ENCODE results near the gene BEX3.
A peak's percentile ranks its signal among the peaks of the same experiment; 100 is the strongest.
"Not testable (repeated sequence)": the region's sequence is repeated elsewhere in the genome, so short reads cannot be mapped to it uniquely, and the experiment has no call there.

BEX3 gene

GRCh38 chrX:103376118-103376978, at the start of gene BEX3:
BEX3 (plus strand) TSS chrX:103376538; CDS start chrX:103377522, 984 bp downstream.
- H3K27ac Mint-ChIP-seq, result peak within 1 kb of the TSS; percentile 30
- peak within 1 kb of the TSS; percentile 72 for H3K4me3 Mint-ChIP-seq
- no peaks in the 10 kb centered on the region for H3K9me3 Mint-ChIP-seq
- peak; percentile 31 for ATAC-seq
- H3K36me3 Mint-ChIP-seq, result no peaks in the 10 kb centered on the region
- peaks cover 8% of the 10 kb centered on the region for H3K27me3 Mint-ChIP-seq
- H3K4me1 Mint-ChIP-seq, result no peaks in the 10 kb centered on the region

DNA sequence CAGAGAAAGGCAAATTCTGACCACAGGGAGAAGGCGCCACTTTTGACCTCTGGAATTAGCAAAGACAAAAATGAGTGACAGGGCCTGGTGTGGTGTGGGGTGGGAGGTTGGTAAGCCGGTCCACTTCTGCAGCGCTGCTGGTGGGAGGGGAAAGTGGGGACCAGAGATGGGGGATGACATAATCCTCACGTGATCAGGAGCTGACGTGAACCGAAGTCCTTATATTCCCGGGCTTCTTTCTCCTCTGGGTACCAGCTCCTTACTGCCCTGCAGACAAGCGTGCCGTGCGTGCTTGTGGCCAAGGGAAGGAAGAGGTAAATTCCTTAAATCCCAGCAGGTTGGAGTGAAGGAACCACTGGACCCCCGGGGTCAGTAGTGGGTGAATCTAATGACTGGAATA, 46.3 kb upstream of the BEX3 start, which contains the start of gene TCEAL7:
TCEAL7 (plus strand) TSS at position 249 of the 400 bp plus-strand sequence. CDS start 1,165 bp downstream, outside the sequence.
- ATAC-seq, result no peak
- no peaks in the 10 kb centered on the region for H3K4me1 Mint-ChIP-seq
- no peak within 1 kb of the TSS for H3K4me3 Mint-ChIP-seq
- peaks cover 23% of the 10 kb centered on the region for H3K27me3 Mint-ChIP-seq
- H3K27ac Mint-ChIP-seq, result no peak within 1 kb of the TSS
- H3K36me3 Mint-ChIP-seq, result no peaks in the 10 kb centered on the region
- H3K9me3 Mint-ChIP-seq, result no peaks in the 10 kb centered on the region

- ATAC-seq, result no peak
- Mint-ChIP-seq H3K4me1 (no peaks in the 10 kb centered on the region), H3K9me3 (no peaks in the 10 kb centered on the region), H3K27ac (no peak overlapping the region), H3K4me3 (no peak overlapping the region), H3K27me3 (peaks cover 23% of the 10 kb centered on the region), H3K36me3 (no peaks in the 10 kb centered on the region)
Measured at GRCh38 chrX:103330681-103331288, 45.6 kb upstream of the BEX3 start.

DNA sequence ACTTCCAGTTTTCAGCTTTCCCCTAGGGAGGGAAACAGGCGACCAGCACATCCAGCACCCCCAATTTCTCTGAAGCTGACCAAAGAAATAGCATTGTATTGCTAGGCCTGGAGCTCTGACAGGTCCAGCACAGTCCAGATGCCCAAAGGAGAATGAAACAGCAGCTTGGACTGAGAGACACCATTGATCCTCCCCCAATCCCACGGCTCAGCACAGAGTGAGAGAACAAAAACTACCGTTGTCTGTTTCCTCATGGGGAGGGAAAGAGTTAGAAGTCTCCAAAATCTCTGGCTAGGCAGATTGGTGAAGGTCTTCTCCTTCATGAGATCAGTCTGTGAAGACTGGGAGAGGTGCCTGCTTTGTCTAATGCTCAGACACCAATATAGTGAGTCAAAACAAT, 37.7 kb upstream of the BEX3 start:
- Mint-ChIP-seq H3K36me3 (no peaks in the 10 kb centered on the region), H3K27me3 (no peaks in the 10 kb centered on the region), H3K4me3 (no peak overlapping the region), H3K27ac (no peak overlapping the region), H3K4me1 (no peaks in the 10 kb centered on the region), H3K9me3 (no peaks in the 10 kb centered on the region)
- no peak for ATAC-seq

DNA sequence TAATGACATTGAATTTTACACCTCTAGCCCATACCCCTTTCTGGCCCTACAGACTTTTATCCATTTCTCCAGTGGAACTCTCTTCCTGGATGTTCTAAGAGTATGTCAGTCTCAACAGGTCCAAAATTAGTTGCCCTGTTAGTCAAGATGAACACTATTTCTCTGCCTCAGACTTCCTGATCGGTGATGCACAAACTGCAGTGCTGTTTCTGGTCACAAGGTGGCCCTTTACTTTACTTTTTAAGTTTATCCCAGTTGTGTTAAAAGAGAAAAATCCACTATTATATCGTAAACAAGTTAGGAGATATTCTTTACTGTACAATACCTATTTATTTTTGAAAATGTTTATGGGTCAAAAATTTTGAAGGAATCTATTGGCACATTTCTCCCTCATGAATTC, 33.2 kb upstream of the BEX3 start:
- H3K27ac Mint-ChIP-seq, result no peak overlapping the region
- ATAC-seq, result no peak

GRCh38 chrX:103344606-103345005, 31.7 kb upstream of the BEX3 start:
- H3K27me3 Mint-ChIP-seq, result peaks cover 19% of the 10 kb centered on the region
- no peak overlapping the region for H3K4me3 Mint-ChIP-seq
- no peak for ATAC-seq
- no peaks in the 10 kb centered on the region for H3K4me1 Mint-ChIP-seq
- H3K36me3 Mint-ChIP-seq, result no peaks in the 10 kb centered on the region
- H3K27ac Mint-ChIP-seq, result no peak overlapping the region
- H3K9me3 Mint-ChIP-seq, result no peaks in the 10 kb centered on the region

More for the DNA sequence above, 33.2 kb upstream of the BEX3 start:
- Mint-ChIP-seq H3K9me3 (no peaks in the 10 kb centered on the region), H3K4me3 (no peak overlapping the region), H3K36me3 (no peaks in the 10 kb centered on the region), H3K4me1 (no peaks in the 10 kb centered on the region), H3K27me3 (peaks cover 7% of the 10 kb centered on the region)

DNA sequence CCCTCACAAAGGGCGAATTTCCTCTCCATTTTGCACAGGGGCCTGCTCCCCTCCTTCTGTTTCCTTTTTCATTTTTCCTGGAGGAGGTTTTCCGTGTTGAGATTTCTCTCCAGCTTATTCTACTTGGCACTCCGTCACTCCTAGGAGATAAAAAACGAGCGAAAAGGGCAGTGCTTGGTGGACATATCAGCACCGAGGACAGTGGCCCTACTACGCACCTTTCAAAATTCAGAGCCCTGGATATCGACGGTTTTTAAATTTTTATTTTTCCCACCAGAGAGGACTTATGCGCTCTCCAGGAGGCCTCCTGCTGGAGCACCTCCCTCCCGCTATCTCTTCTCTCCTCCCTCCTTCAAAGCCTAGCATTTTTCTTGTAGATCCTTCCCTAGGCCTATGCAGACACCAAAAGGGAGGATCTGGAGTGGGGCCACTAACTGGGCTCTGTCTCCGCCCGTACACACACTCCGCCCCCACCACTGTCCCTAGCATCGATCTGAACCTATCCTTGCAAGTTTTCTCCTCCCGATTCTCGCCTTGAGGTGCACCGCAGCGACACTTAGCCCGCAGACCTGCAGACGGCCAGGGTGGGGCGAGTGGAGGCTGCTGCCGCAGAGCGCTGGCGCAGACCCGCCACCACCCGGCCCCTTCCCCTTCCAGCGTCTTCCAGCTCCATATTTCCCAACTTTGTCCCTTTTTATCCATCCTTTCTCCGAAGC, 28.5 kb upstream of the BEX3 start:
- H3K4me1 Mint-ChIP-seq, result no peaks in the 10 kb centered on the region
- no peaks in the 10 kb centered on the region for H3K9me3 Mint-ChIP-seq
- H3K4me3 Mint-ChIP-seq, result no peak overlapping the region
- no peaks in the 10 kb centered on the region for H3K36me3 Mint-ChIP-seq
- H3K27me3 Mint-ChIP-seq, result peaks cover 19% of the 10 kb centered on the region
- ATAC-seq, result no peak
- H3K27ac Mint-ChIP-seq, result no peak overlapping the region

GRCh38 chrX:103356130-103356798, 20.1 kb upstream of the BEX3 start, which contains the start of gene TCEAL9:
TCEAL9 (plus strand) TSS chrX:103356506; CDS start chrX:103357685, 1,179 bp downstream.
- ATAC-seq, result no peak
- H3K36me3 Mint-ChIP-seq, result no peaks in the 10 kb centered on the region
- no peaks in the 10 kb centered on the region for H3K9me3 Mint-ChIP-seq
- H3K27me3 Mint-ChIP-seq, result peaks cover 11% of the 10 kb centered on the region
- H3K4me3 Mint-ChIP-seq, result peak within 1 kb of the TSS; percentile 80
- H3K27ac Mint-ChIP-seq, result no peak within 1 kb of the TSS
- H3K4me1 Mint-ChIP-seq, result peaks cover 18% of the 10 kb centered on the region

- no peak overlapping the region for H3K27ac Mint-ChIP-seq
- peak overlapping the region; percentile 80 for H3K4me3 Mint-ChIP-seq
- no peak for ATAC-seq
- H3K36me3 Mint-ChIP-seq, result no peaks in the 10 kb centered on the region
- H3K27me3 Mint-ChIP-seq, result peaks cover 11% of the 10 kb centered on the region
- H3K4me1 Mint-ChIP-seq, result peaks cover 18% of the 10 kb centered on the region
- H3K9me3 Mint-ChIP-seq, result no peaks in the 10 kb centered on the region
Measured at GRCh38 chrX:103356858-103357257, 19.5 kb upstream of the BEX3 start.

DNA sequence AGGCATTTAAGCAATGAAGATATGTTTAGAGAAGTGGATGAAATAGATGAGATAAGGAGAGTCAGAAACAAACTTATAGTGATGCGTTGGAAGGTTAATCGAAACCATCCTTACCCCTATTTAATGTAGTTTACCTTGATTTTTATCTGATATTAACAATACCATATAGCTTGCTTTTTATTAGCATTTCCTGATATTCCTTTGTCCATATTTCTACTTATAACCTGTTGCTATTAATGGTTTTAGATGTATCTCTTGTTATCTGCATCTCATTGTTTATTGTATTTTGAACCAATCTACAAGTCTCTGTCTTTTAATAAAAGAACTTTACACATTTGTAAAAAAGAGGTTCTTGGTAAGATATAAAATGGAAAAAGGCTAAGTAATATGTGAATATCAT, 18.5 kb upstream of the BEX3 start:
- Mint-ChIP-seq H3K27me3 (peaks cover 11% of the 10 kb centered on the region), H3K27ac (no peak overlapping the region), H3K36me3 (no peaks in the 10 kb centered on the region), H3K9me3 (no peaks in the 10 kb centered on the region), H3K4me3 (no peak overlapping the region), H3K4me1 (peaks cover 18% of the 10 kb centered on the region)
- no peak for ATAC-seq

DNA sequence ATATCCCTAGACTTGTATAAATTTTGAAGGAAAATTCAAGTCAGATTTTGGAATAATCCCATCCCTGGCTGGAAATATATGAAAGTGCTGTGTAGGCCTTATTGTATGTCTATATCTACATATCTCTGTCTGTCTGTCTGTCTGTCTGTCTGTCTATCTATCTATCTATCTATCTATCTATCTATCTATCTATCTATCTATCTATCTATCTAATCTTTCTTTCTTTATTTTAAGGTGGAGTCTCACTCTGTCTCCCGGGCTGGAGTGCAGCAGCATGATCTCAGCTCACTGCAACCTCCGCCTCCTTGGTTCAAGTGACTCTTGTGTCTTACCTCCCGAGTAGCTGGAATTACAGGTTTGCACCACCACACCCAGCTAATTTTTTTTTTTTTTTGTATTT, 16.7 kb upstream of the BEX3 start:
- not testable (repeated sequence) for H3K9me3 Mint-ChIP-seq, H3K4me3 Mint-ChIP-seq, H3K27ac Mint-ChIP-seq, ATAC-seq, H3K36me3 Mint-ChIP-seq
- Mint-ChIP-seq H3K4me1 (peaks cover 18% of the 10 kb centered on the region), H3K27me3 (peaks cover 11% of the 10 kb centered on the region)

DNA sequence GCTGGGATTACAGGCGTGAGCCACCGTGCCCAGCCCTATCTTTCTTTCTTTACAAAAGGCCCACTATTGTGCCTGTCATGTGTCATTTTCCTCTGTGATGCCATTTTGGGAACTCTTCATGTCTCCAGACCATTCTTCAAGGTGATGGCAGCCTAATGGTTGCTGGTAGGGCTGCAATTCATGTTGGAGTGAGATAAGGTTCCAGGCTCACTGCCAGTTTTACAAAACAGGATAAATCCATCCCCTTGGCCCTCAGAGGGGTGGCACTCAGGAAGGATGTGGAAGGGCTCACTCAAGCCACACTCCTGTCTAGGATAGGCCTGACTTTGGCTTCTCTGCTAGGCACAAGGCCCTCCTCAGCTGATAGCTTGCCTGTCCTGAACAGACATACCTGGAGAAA, 16.2 kb upstream of the BEX3 start:
- Mint-ChIP-seq H3K4me3 (no peak overlapping the region), H3K36me3 (no peaks in the 10 kb centered on the region), H3K27ac (no peak overlapping the region), H3K27me3 (peaks cover 11% of the 10 kb centered on the region), H3K9me3 (no peaks in the 10 kb centered on the region), H3K4me1 (peaks cover 18% of the 10 kb centered on the region)
- ATAC-seq, result no peak

DNA sequence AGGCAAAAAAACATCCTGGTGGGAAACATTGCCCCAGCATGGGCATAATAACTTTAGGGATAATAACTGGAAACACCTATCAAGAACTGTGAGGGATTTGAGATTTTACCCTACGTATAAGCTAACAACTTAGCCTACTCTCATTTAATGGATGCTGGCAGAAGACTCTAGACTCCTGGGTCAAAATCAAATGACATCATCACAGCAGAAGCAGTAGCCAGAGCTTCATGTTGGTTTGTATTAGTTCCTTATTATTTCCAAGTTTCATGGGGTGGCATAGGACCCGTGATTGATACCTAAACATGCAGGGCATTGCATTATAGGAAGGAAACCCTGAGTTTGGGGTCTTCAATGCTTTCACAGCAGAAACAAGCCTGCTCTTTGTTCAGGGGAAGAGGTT, 15.4 kb upstream of the BEX3 start:
- H3K27ac Mint-ChIP-seq, result no peak overlapping the region
- no peaks in the 10 kb centered on the region for H3K36me3 Mint-ChIP-seq
- H3K27me3 Mint-ChIP-seq, result peaks cover 11% of the 10 kb centered on the region
- H3K4me1 Mint-ChIP-seq, result peaks cover 13% of the 10 kb centered on the region
- no peak for ATAC-seq
- no peak overlapping the region for H3K4me3 Mint-ChIP-seq
- H3K9me3 Mint-ChIP-seq, result no peaks in the 10 kb centered on the region

- Mint-ChIP-seq H3K4me3 (no peak overlapping the region), H3K9me3 (no peaks in the 10 kb centered on the region), H3K27ac (no peak overlapping the region), H3K36me3 (no peaks in the 10 kb centered on the region), H3K4me1 (peaks cover 9% of the 10 kb centered on the region), H3K27me3 (peaks cover 16% of the 10 kb centered on the region)
- ATAC-seq, result no peak
Measured at GRCh38 chrX:103361798-103362197, 14.5 kb upstream of the BEX3 start.

DNA sequence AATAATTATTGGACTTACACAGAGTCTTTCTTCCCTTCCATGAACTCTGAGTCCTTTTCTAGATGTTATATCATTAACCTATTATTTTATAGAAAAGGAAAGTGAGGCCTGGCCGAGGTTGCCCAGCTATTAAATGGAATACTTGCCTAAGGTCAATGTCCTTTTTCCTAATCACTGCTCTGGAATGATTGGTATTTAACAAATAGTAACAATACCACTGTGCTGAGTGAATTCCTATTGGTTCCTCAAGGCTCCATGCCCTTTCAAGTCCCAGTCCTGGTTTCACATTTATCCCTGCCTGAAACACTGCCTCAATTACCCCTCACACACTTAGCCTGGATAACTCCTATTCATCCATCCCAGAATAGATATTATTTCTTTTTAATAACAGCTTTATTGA, 13.9 kb upstream of the BEX3 start:
- ATAC-seq, result no peak
- Mint-ChIP-seq H3K4me3 (no peak overlapping the region), H3K9me3 (no peaks in the 10 kb centered on the region), H3K36me3 (no peaks in the 10 kb centered on the region), H3K4me1 (peaks cover 3% of the 10 kb centered on the region), H3K27me3 (peaks cover 19% of the 10 kb centered on the region), H3K27ac (no peak overlapping the region)

Measured in stimulated activated memory B cell treated with anti-CD40 and anti-IgM and Interleukin-4, amounts not matched to agents 10 μg/mL and 1 μg/mL and 100 μg/mL, for 72 hours (primary cell).